Measurements from ENCODE around the gene SGK1.
"Not testable (repeated sequence)": the region's sequence is repeated elsewhere in the genome, so short reads cannot be mapped to it uniquely, and the experiment has no call there.

The SGK1 gene

DNA sequence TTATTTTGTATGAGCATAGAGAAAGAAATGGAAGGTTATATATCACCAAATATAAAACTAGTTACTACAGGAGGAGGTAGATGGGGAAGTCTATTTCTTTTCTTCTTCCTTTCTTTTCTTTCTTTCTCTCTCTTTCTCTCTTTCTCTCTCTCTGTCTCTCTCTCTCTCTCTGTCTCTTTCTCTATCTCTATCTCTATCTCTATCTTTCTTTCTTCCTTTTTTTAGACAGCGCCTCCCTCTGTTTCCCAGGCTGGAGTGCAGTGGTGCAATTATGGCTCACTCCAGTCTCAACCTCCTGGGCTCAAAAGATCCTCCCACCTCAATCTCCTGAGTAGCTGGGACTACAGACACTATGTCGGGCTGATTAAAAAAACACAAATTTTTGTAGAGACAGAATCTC lies 10.2 kb upstream of the SGK1 start:
- Histone ChIP-seq H3K36me3 (ENCODE audit: control insufficient read depth in 2 of 2, insufficient read depth in 2 of 2, low read length in 2 of 2) (no peaks in the 10 kb centered on the region), H3K27ac (ENCODE audit: low read length) (no peak overlapping the region), H3K4me1 (ENCODE audit: control insufficient read depth, insufficient read depth, low read length) (no peaks in the 10 kb centered on the region), H3K9me3 (ENCODE audit: control insufficient read depth in 2 of 2, low read length in 2 of 2) (peaks cover 4 to 6% of the 10 kb centered on the region in 2 donors), H3K9ac (ENCODE audit: low read length in 2 of 2) (no peak overlapping the region), H3K4me3 (ENCODE audit: low read length in 2 of 2) (no peak overlapping the region), H3K27me3 (ENCODE audit: control insufficient read depth in 1 of 2, insufficient read depth in 2 of 2, low read length in 2 of 2) (no peaks in the 10 kb centered on the region)

DNA sequence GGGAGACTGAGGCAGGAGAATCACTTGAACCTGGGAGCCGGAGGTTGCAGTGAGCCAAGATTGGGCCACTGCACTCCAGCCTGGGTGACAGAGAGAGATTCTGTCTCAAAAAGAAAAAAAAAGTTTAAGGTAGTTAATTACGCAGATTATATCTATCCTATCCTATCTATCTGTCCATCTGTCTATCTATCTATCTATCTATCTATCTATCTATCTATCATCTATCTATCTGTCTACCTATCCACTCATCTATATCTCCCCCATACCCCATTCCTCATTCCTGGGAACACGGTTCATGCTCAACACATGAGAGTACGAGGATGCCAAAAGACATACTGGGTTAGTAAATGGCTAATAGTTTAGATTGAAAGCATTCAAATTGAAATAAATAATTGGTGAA lies 8.3 kb upstream of the SGK1 start:
- H3K36me3 ChIP-seq (ENCODE audit: control insufficient read depth in 2 of 2, insufficient read depth in 2 of 2, low read length in 2 of 2); H3K4me1 ChIP-seq (ENCODE audit: control insufficient read depth, insufficient read depth, low read length); H3K4me3 ChIP-seq (ENCODE audit: low read length in 2 of 2); H3K27ac ChIP-seq (ENCODE audit: low read length); H3K9me3 ChIP-seq (ENCODE audit: control insufficient read depth in 2 of 2, low read length in 2 of 2); H3K9ac ChIP-seq (ENCODE audit: low read length in 2 of 2); H3K27me3 ChIP-seq (ENCODE audit: control insufficient read depth in 1 of 2, insufficient read depth in 2 of 2, low read length in 2 of 2): not testable (repeated sequence)

DNA sequence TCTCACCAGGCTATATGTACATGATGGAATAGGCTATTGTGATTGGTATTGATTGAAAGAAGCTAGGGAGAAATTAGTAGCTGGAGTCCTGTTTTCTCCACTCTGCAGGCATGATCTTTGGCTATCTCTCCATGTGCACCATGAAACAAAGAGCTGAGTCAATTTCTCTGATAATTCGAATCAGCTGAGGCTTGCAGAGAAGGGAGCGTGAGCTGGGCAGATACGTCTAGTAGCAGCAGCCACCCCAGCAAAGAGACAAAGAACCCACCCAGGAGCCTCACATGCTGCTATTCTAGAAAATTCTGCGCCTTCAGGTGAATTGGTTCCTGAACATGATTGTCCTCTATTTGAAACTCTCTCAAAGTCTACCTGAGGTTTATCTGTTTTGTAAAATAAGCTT lies 6.9 kb upstream of the SGK1 start:
- Histone ChIP-seq H3K27ac (ENCODE audit: low read length) (no peak overlapping the region), H3K9me3 (ENCODE audit: control insufficient read depth in 2 of 2, low read length in 2 of 2) (peaks cover 4 to 6% of the 10 kb centered on the region in 2 donors), H3K36me3 (ENCODE audit: control insufficient read depth in 2 of 2, insufficient read depth in 2 of 2, low read length in 2 of 2) (no peaks in the 10 kb centered on the region), H3K9ac (ENCODE audit: low read length in 2 of 2) (no peak overlapping the region), H3K4me3 (ENCODE audit: low read length in 2 of 2) (no peak overlapping the region), H3K27me3 (ENCODE audit: control insufficient read depth in 1 of 2, insufficient read depth in 2 of 2, low read length in 2 of 2) (peaks cover 0 to 2% of the 10 kb centered on the region in 2 donors), H3K4me1 (ENCODE audit: control insufficient read depth, insufficient read depth, low read length) (no peaks in the 10 kb centered on the region)

DNA sequence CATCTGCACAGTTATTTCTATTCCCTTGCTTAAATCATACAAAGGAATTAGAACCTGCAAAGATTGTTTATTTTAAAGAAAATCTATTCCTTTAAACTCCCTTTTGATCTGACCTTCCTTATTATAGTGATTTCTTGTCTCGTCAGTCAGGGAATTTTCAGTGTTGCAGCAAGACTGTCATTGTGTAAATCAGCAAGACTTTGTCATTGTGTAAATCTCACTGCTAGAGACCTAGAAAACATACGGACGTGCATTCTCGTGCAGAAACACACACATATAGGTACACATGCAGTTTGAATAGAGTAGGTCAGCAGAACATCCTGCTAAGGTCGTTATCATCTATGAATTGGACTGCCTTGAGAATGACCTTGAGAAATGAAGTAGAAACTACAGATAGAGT lies 6.2 kb upstream of the SGK1 start:
- no peaks in the 10 kb centered on the region for H3K4me1 ChIP-seq (ENCODE audit: control insufficient read depth, insufficient read depth, low read length)
- peaks cover 4 to 6% of the 10 kb centered on the region in 2 donors for H3K9me3 ChIP-seq (ENCODE audit: control insufficient read depth in 2 of 2, low read length in 2 of 2)
- no peak overlapping the region for H3K4me3 ChIP-seq (ENCODE audit: low read length in 2 of 2)
- H3K36me3 ChIP-seq (ENCODE audit: control insufficient read depth in 2 of 2, insufficient read depth in 2 of 2, low read length in 2 of 2), result no peaks in the 10 kb centered on the region
- H3K27me3 ChIP-seq (ENCODE audit: control insufficient read depth in 1 of 2, insufficient read depth in 2 of 2, low read length in 2 of 2), result peaks cover 2 to 3% of the 10 kb centered on the region in 2 donors
- H3K27ac ChIP-seq (ENCODE audit: low read length), result no peak overlapping the region
- H3K9ac ChIP-seq (ENCODE audit: low read length in 2 of 2), result no peak overlapping the region

DNA sequence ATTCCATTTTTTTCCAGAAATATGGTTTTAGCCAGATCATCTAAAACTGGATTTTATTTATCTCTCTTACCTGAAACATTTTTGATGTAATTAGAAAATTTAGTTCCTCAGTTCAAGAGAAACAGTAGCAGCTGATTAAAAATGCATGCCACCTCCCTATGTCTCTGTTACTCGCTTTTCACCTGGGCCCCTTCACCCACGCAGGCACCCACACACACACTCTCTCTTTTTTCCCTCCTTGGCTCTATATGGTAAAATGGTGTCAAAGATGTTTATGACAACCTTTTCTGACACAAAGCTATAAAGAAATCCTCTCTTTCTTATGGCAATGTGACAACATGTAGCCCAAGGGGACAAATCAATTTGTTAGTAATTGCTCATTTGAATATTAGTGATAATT lies 5.8 kb upstream of the SGK1 start:
- Histone ChIP-seq H3K9me3 (ENCODE audit: control insufficient read depth in 2 of 2, low read length in 2 of 2) (peaks cover 4 to 6% of the 10 kb centered on the region in 2 donors), H3K27me3 (ENCODE audit: control insufficient read depth in 1 of 2, insufficient read depth in 2 of 2, low read length in 2 of 2) (peaks cover 2 to 7% of the 10 kb centered on the region in 2 donors), H3K9ac (ENCODE audit: low read length in 2 of 2) (no peak overlapping the region), H3K27ac (ENCODE audit: low read length) (no peak overlapping the region), H3K4me3 (ENCODE audit: low read length in 2 of 2) (no peak overlapping the region), H3K36me3 (ENCODE audit: control insufficient read depth in 2 of 2, insufficient read depth in 2 of 2, low read length in 2 of 2) (no peaks in the 10 kb centered on the region), H3K4me1 (ENCODE audit: control insufficient read depth, insufficient read depth, low read length) (no peaks in the 10 kb centered on the region)

DNA sequence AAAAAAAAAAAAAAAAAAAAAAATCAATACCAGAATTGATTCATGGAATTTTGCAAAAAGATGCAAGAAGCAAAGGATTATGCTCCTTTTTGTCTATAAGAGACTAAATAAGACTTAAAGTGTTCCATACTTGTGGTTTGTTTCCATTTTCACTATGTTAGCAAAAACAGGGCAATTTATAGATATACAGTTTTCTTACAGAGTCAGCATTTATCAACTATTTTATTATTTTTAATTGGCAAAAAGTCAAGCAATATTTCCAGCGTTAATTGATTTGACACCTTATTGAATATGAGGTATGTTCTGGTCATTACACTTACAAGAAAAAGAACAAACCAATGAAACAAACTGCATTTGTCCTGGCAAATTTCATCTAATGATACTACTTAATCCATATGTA lies 5.4 kb upstream of the SGK1 start:
- peaks cover 2 to 8% of the 10 kb centered on the region in 2 donors for H3K27me3 ChIP-seq (ENCODE audit: control insufficient read depth in 1 of 2, insufficient read depth in 2 of 2, low read length in 2 of 2)
- H3K27ac ChIP-seq (ENCODE audit: low read length), result no peak overlapping the region
- H3K4me3 ChIP-seq (ENCODE audit: low read length in 2 of 2), result no peak overlapping the region
- H3K4me1 ChIP-seq (ENCODE audit: control insufficient read depth, insufficient read depth, low read length), result no peaks in the 10 kb centered on the region
- H3K9ac ChIP-seq (ENCODE audit: low read length in 2 of 2), result no peak overlapping the region
- H3K36me3 ChIP-seq (ENCODE audit: control insufficient read depth in 2 of 2, insufficient read depth in 2 of 2, low read length in 2 of 2), result no peaks in the 10 kb centered on the region
- peaks cover 4 to 6% of the 10 kb centered on the region in 2 donors for H3K9me3 ChIP-seq (ENCODE audit: control insufficient read depth in 2 of 2, low read length in 2 of 2)

DNA sequence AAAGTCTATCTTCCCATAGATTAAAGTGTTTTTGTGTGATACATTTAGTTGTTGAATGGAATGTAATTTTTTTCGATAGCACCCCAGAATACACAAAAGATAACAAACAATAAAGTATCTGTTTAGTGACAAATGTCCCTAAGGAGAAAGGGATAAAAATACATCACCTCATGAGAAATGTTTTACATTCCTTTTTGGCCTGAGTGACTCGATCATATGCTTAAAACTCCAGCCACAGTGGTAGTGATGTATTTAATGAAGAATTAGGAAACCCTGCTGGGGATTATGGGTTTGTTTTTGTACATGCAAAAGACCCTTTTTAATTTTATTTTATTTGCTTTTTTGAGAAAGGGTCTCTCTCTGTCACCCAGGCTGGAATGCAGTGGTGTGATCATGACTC lies 4.3 kb upstream of the SGK1 start:
- no peak overlapping the region for H3K27ac ChIP-seq (ENCODE audit: low read length)

DNA sequence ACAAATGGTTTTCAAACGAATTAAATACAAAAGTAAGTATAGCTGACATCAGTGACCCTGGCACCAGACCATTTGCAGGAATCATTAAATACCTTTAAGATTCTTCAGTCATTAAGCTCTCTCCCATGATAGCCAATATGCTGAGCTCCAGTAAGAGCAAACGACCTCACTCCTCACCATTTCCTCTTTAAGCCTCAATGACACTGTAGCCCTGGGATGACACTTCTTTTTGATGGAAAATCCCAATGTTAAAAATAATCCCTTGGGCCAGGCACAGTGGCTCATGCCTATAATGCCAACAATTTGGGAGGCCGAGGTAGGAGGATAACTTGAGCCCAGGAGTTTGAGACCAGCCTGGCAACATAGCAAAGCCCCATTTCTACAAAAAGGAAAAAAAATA lies 3.3 kb upstream of the SGK1 start:
- H3K36me3 ChIP-seq (ENCODE audit: control insufficient read depth in 2 of 2, insufficient read depth in 2 of 2, low read length in 2 of 2), result no peaks in the 10 kb centered on the region
- peaks cover 2% of the 10 kb centered on the region for H3K4me1 ChIP-seq (ENCODE audit: control insufficient read depth, insufficient read depth, low read length)
- no peak overlapping the region for H3K9ac ChIP-seq (ENCODE audit: low read length in 2 of 2)
- peaks cover 6 to 14% of the 10 kb centered on the region in 2 donors for H3K27me3 ChIP-seq (ENCODE audit: control insufficient read depth in 1 of 2, insufficient read depth in 2 of 2, low read length in 2 of 2)
- no peak overlapping the region for H3K4me3 ChIP-seq (ENCODE audit: low read length in 2 of 2)
- H3K27ac ChIP-seq (ENCODE audit: low read length), result no peak overlapping the region
- peaks cover 4 to 6% of the 10 kb centered on the region in 2 donors for H3K9me3 ChIP-seq (ENCODE audit: control insufficient read depth in 2 of 2, low read length in 2 of 2)

More for the DNA sequence above, 4.3 kb upstream of the SGK1 start:
- no peak overlapping the region for H3K9ac ChIP-seq (ENCODE audit: low read length in 2 of 2)
- no peaks in the 10 kb centered on the region for H3K36me3 ChIP-seq (ENCODE audit: control insufficient read depth in 2 of 2, insufficient read depth in 2 of 2, low read length in 2 of 2)
- no peak overlapping the region for H3K4me3 ChIP-seq (ENCODE audit: low read length in 2 of 2)
- peaks cover 4 to 6% of the 10 kb centered on the region in 2 donors for H3K9me3 ChIP-seq (ENCODE audit: control insufficient read depth in 2 of 2, low read length in 2 of 2)
- peaks cover 6 to 13% of the 10 kb centered on the region in 2 donors for H3K27me3 ChIP-seq (ENCODE audit: control insufficient read depth in 1 of 2, insufficient read depth in 2 of 2, low read length in 2 of 2)
- H3K4me1 ChIP-seq (ENCODE audit: control insufficient read depth, insufficient read depth, low read length), result peaks cover 2% of the 10 kb centered on the region

DNA sequence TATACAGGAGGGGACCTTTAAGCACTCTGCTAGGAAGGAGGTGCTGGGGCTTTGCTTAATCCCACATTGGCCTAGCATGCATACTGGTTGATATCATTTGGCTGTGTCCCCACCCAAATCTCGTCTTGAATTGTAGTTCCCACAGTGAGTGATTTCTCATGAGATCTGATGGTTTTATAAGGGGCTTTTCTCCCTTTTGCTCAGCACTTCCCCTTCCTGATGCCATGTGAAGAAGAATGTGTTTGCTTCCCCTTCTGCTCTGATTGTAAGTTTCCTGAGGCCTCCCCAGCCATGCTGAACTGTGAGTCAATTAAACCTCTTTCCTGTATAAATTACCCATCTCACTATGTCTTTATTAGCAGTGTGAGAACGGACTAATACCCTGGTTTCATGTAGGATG lies 1.8 kb upstream of the SGK1 start:
- H3K27ac ChIP-seq (ENCODE audit: low read length), result not testable (repeated sequence)

DNA sequence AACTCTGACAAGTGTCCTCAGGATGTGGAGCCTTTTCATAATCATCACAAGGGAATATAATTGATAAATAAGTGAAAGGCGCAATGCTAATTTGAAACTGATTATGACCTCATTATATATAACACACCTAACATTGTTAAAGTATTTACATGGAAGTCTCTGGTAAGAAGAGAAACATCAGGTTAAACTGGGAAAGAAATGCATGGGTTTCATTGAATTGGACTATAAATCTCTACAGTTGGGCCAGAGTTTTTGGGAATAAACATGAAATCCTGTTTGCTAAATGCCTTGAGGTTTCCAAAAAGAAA lies 1.0 kb upstream of the SGK1 start:
- Histone ChIP-seq H3K27me3 (ENCODE audit: control insufficient read depth in 1 of 2, insufficient read depth in 2 of 2, low read length in 2 of 2) (peaks cover 6 to 14% of the 10 kb centered on the region in 2 donors), H3K9ac (ENCODE audit: low read length in 2 of 2) (no peak overlapping the region), H3K27ac (ENCODE audit: low read length) (no peak overlapping the region), H3K4me1 (ENCODE audit: control insufficient read depth, insufficient read depth, low read length) (peaks cover 2% of the 10 kb centered on the region), H3K4me3 (ENCODE audit: low read length in 2 of 2) (no peak overlapping the region), H3K9me3 (ENCODE audit: control insufficient read depth in 2 of 2, low read length in 2 of 2) (no peaks in the 10 kb centered on the region), H3K36me3 (ENCODE audit: control insufficient read depth in 2 of 2, insufficient read depth in 2 of 2, low read length in 2 of 2) (no peaks in the 10 kb centered on the region)

More for the DNA sequence above, 1.8 kb upstream of the SGK1 start:
- not testable (repeated sequence) for H3K9me3 ChIP-seq (ENCODE audit: control insufficient read depth in 2 of 2, low read length in 2 of 2); H3K4me1 ChIP-seq (ENCODE audit: control insufficient read depth, insufficient read depth, low read length); H3K9ac ChIP-seq (ENCODE audit: low read length in 2 of 2); H3K4me3 ChIP-seq (ENCODE audit: low read length in 2 of 2); H3K36me3 ChIP-seq (ENCODE audit: control insufficient read depth in 2 of 2, insufficient read depth in 2 of 2, low read length in 2 of 2)
- H3K27me3 ChIP-seq (ENCODE audit: control insufficient read depth in 1 of 2, insufficient read depth in 2 of 2, low read length in 2 of 2), result peaks cover 6 to 14% of the 10 kb centered on the region in 2 donors

DNA sequence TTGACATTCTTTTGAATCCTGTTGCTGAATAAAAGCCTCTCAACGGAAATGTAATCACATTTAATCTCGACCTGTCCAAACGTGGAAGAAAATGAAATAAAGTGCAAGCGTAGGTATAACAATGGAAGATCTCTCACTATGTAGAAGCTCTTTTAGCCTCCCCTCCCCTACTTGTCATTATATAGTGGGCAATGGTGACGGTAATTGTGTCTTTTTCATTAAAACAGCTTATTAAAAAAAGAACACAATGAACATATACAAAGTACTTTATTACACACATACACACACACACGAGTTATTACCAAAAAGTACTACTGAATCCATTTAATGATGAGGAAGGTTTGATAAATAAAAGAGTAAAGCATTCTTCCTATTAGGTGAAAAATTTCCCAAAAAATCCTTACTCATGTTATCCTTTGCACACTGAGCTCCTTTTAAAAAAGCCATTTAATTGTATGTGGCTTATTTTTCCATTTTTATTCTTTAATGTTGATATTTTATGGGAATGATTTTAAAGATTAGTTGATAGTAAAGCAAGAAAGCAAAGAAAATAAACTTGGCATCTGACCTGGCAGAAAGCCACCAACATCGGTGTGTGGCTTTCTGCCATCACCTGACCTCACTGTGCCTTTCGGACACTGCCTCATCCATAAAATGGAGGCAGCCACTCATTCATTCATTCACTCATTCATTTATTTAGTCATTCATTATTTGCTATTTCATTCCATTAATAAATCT lies 493 bp upstream of the SGK1 start:
- no peaks in the 10 kb centered on the region for H3K9me3 ChIP-seq (ENCODE audit: control insufficient read depth in 2 of 2, low read length in 2 of 2)
- no peak overlapping the region for H3K4me3 ChIP-seq (ENCODE audit: low read length in 2 of 2)
- H3K4me1 ChIP-seq (ENCODE audit: control insufficient read depth, insufficient read depth, low read length), result peaks cover 2% of the 10 kb centered on the region
- no peak overlapping the region for H3K9ac ChIP-seq (ENCODE audit: low read length in 2 of 2)
- no peak overlapping the region for H3K27ac ChIP-seq (ENCODE audit: low read length)
- peaks cover 6 to 14% of the 10 kb centered on the region in 2 donors for H3K27me3 ChIP-seq (ENCODE audit: control insufficient read depth in 1 of 2, insufficient read depth in 2 of 2, low read length in 2 of 2)
- H3K36me3 ChIP-seq (ENCODE audit: control insufficient read depth in 2 of 2, insufficient read depth in 2 of 2, low read length in 2 of 2), result no peaks in the 10 kb centered on the region

Data from stomach smooth muscle (tissue), 2 donors.